ENCODE measurements around the gene FAF1.

DNA sequence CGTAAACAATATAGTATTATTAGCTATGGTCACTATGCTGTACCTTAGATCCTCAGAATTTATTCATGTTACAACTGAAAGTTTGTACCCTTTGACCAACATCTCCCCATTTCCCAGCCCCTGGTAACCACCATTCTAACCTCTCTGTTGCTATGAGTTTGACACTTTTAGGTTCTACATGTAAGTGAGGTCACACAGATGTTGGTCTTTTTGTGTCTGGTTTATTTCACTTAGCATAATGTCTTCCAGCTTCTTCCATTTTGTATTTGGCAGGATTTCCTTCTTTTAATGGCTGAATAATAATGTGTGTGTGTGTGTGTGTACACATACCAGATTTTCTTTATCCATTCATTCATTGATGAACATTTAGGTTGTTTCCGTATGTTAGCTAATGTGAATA lies 139.5 kb downstream of the FAF1 start:
- TF ChIP-seq POLR2A (IDR thresholded peaks at IDR 0.05; ENCODE audit: low read length) = no peak
- TF ChIP-seq GATA1 (IDR thresholded peaks at IDR 0.05; ENCODE audit: low read depth, low read length) = no peak
